Stimulated activated CD4-positive, alpha-beta T cell treated with anti-CD3 and anti-CD28 coated beads, Interleukin-1b, Interleukin-23, amount 100 ng/mL, for 48 hours (primary cell): ENCODE data around the gene APLP1.
"Not testable (repeated sequence)": the region's sequence is repeated elsewhere in the genome, so short reads cannot be mapped to it uniquely, and the experiment has no call there.

Source experiments
- DNase-seq: peaks from one replicate; pipeline ENCODE4 v3.0.0-alpha.2; 2020

Gene APLP1

GRCh38 chr19:35885904-35886303 lies 17.5 kb downstream of the APLP1 start:
- DNase-seq, result no peak

GRCh38 chr19:35887197-35887596 lies 18.8 kb downstream of the APLP1 start:
- DNase-seq, result no peak

- DNase-seq, result no peak
These were observed 20.0 kb downstream of the APLP1 start for GRCh38 chr19:35888398-35888797.

- no peak for DNase-seq
These were observed 21.2 kb downstream of the APLP1 start for GRCh38 chr19:35889370-35890112.

- DNase-seq, result no peak
These were observed 21.8 kb downstream of the APLP1 start for GRCh38 chr19:35890113-35890650.

- DNase-seq, result not testable (repeated sequence)
These were observed 23.4 kb downstream of the APLP1 start for GRCh38 chr19:35891819-35892218.

GRCh38 chr19:35894342-35894741 lies 26.0 kb downstream of the APLP1 start:
- DNase-seq, result no peak

GRCh38 chr19:35895911-35896642 lies 27.7 kb downstream of the APLP1 start:
- DNase-seq, result no peak

GRCh38 chr19:35896643-35897040 lies 28.3 kb downstream of the APLP1 start:
- no peak for DNase-seq

- no peak for DNase-seq
These were observed 29.5 kb downstream of the APLP1 start for GRCh38 chr19:35897706-35898451.

- no peak for DNase-seq
These were observed 30.1 kb downstream of the APLP1 start for GRCh38 chr19:35898499-35898809.

- DNase-seq, result peak; percentile 87
These were observed 31.3 kb downstream of the APLP1 start for GRCh38 chr19:35899547-35900214.

GRCh38 chr19:35901055-35901644 lies 32.8 kb downstream of the APLP1 start:
- DNase-seq, result no peak

- no peak for DNase-seq
These were observed 33.7 kb downstream of the APLP1 start, which contains the start of gene HCST for GRCh38 chr19:35901854-35902661. Gene HCST (plus strand): TSS chr19:35902529. CDS start chr19:35902594, 65 bp downstream.

- no peak for DNase-seq
These were observed 34.6 kb downstream of the APLP1 start for GRCh38 chr19:35902870-35903475.

- peak; percentile 87 for DNase-seq
These were observed 35.3 kb downstream of the APLP1 start for GRCh38 chr19:35903550-35904179.

GRCh38 chr19:35904311-35905068 lies 36.1 kb downstream of the APLP1 start:
- DNase-seq, result no peak

- DNase-seq, result no peak
These were observed 36.9 kb downstream of the APLP1 start for GRCh38 chr19:35905178-35905727.

GRCh38 chr19:35907377-35907745 lies 39.0 kb downstream of the APLP1 start:
- DNase-seq, result no peak
